ENCODE data around the gene RALGAPA2.

RALGAPA2 gene

DNA sequence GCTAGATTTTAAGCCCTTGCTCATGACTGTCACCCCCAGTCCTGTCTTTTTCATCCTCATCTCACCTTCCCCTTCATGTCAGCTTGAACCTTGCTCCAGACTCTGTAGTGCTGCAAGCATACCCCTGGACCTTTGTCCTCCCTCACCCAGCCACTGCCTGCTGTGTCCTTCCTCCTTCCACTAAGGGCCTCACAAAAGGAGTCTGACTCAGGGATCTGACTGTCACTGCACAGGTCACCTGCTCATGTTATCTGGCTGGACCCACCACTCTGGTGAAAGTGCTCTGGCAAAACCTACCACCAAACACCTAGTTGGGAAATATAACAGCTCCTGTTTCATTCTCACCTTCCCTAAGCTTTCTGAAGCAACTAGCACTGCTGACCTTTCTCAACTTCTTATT, 193.2 kb downstream of the RALGAPA2 start:
- Histone ChIP-seq H3K9ac (ENCODE audit: low read depth in 1 of 2, low read length in 2 of 2) (no peak overlapping the region), H3K27me3 (ENCODE audit: control insufficient read depth in 1 of 2, insufficient read depth in 2 of 2, low read length in 2 of 2) (no peaks in the 10 kb centered on the region), H3K9me3 (ENCODE audit: control insufficient read depth in 1 of 2, low read length in 2 of 2) (peaks cover 6 to 11% of the 10 kb centered on the region in 2 donors), H3K36me3 (ENCODE audit: control insufficient read depth in 1 of 2, insufficient read depth in 2 of 2, low read length in 2 of 2) (peaks cover 18 to 43% of the 10 kb centered on the region in 2 donors), H3K4me1 (ENCODE audit: control insufficient read depth in 1 of 2, insufficient read depth in 2 of 2, low read length in 2 of 2) (peaks cover 7 to 10% of the 10 kb centered on the region in 2 donors), H3K4me3 (ENCODE audit: low read depth in 1 of 2, low read length in 2 of 2) (no peak overlapping the region), H3K27ac (ENCODE audit: low read depth, low read length) (no peak overlapping the region)

DNA sequence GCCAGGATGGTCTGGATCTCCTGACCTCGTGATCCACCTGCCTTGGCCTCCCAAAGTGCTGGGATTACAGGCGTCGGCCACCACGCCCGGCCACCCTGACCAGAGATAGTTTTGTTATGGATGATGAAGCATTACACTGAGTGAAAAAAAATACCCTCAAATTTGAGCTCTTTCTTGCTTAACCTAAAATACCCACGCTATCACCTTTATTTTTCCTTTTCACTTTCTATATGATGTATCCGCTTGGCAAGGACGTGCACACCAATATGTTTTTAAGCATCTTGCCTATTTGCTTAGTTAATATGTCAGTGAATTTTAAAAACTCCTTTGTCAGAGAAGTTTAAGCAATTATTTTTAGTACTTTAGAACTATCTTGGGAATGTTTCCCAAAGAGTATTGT, 194.2 kb downstream of the RALGAPA2 start:
- Histone ChIP-seq H3K4me3 (ENCODE audit: low read depth in 1 of 2, low read length in 2 of 2) (no peak overlapping the region), H3K36me3 (ENCODE audit: control insufficient read depth in 1 of 2, insufficient read depth in 2 of 2, low read length in 2 of 2) (peaks cover 23 to 51% of the 10 kb centered on the region in 2 donors), H3K4me1 (ENCODE audit: control insufficient read depth in 1 of 2, insufficient read depth in 2 of 2, low read length in 2 of 2) (peaks cover 7 to 10% of the 10 kb centered on the region in 2 donors), H3K9me3 (ENCODE audit: control insufficient read depth in 1 of 2, low read length in 2 of 2) (peaks cover 11 to 16% of the 10 kb centered on the region in 2 donors), H3K27me3 (ENCODE audit: control insufficient read depth in 1 of 2, insufficient read depth in 2 of 2, low read length in 2 of 2) (no peaks in the 10 kb centered on the region), H3K9ac (ENCODE audit: low read depth in 1 of 2, low read length in 2 of 2) (no peak overlapping the region), H3K27ac (ENCODE audit: low read depth, low read length) (no peak overlapping the region)

DNA sequence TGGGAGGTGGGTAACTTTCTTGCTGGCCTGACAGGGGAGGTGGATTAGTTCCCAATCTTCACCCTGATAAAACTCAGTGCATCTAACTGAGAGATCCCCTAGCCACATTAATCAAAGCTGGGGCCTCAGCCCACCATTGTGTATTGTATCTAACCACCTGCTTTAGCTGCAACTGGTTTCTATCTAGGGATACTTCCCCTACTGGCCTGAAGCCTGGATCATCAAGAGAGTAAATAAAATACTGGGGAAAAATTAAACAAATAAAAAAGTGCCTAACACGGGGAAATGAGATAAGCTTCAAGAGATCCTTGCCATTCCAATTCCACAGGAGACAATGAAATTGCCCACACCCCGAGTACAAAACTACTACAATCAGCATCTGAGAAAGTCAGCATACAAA, 195.1 kb downstream of the RALGAPA2 start:
- no peak overlapping the region for H3K27ac ChIP-seq (ENCODE audit: low read depth, low read length)
- H3K4me1 ChIP-seq (ENCODE audit: control insufficient read depth in 1 of 2, insufficient read depth in 2 of 2, low read length in 2 of 2): peaks cover 7 to 10% of the 10 kb centered on the region in 2 donors
- no peak overlapping the region for H3K9ac ChIP-seq (ENCODE audit: low read depth in 1 of 2, low read length in 2 of 2)
- no peaks in the 10 kb centered on the region for H3K27me3 ChIP-seq (ENCODE audit: control insufficient read depth in 1 of 2, insufficient read depth in 2 of 2, low read length in 2 of 2)
- peaks cover 31 to 61% of the 10 kb centered on the region in 2 donors for H3K36me3 ChIP-seq (ENCODE audit: control insufficient read depth in 1 of 2, insufficient read depth in 2 of 2, low read length in 2 of 2)
- H3K9me3 ChIP-seq (ENCODE audit: control insufficient read depth in 1 of 2, low read length in 2 of 2): peaks cover 11 to 16% of the 10 kb centered on the region in 2 donors
- H3K4me3 ChIP-seq (ENCODE audit: low read depth in 1 of 2, low read length in 2 of 2): no peak overlapping the region

DNA sequence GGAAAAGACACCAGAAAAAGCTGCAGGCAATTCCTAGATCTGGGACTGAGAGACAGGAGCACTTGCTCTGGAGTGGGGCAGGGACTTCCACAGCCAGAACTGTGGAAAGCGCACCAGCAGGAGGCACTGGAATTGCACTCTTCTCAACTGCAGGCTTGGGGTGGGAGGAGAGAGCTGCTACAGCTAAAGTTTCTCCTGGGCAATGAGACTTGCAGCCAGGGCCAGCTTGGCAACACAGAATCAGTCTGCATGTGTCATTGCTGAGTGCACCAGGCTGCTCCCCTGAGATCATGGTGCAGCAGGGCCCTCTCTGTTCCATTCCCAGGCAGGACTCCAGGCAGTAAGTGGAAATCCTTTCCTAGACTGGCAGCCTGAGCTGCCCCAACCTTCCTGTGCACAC, 198.7 kb downstream of the RALGAPA2 start:
- no peaks in the 10 kb centered on the region for H3K27me3 ChIP-seq (ENCODE audit: control insufficient read depth in 1 of 2, insufficient read depth in 2 of 2, low read length in 2 of 2)
- no peak overlapping the region for H3K27ac ChIP-seq (ENCODE audit: low read depth, low read length)
- H3K9ac ChIP-seq (ENCODE audit: low read depth in 1 of 2, low read length in 2 of 2): no peak overlapping the region
- H3K4me1 ChIP-seq (ENCODE audit: control insufficient read depth in 1 of 2, insufficient read depth in 2 of 2, low read length in 2 of 2): no peaks in the 10 kb centered on the region
- H3K36me3 ChIP-seq (ENCODE audit: control insufficient read depth in 1 of 2, insufficient read depth in 2 of 2, low read length in 2 of 2): peaks cover 35 to 58% of the 10 kb centered on the region in 2 donors
- H3K9me3 ChIP-seq (ENCODE audit: control insufficient read depth in 1 of 2, low read length in 2 of 2): peaks cover 11 to 16% of the 10 kb centered on the region in 2 donors
- H3K4me3 ChIP-seq (ENCODE audit: low read depth in 1 of 2, low read length in 2 of 2): no peak overlapping the region

DNA sequence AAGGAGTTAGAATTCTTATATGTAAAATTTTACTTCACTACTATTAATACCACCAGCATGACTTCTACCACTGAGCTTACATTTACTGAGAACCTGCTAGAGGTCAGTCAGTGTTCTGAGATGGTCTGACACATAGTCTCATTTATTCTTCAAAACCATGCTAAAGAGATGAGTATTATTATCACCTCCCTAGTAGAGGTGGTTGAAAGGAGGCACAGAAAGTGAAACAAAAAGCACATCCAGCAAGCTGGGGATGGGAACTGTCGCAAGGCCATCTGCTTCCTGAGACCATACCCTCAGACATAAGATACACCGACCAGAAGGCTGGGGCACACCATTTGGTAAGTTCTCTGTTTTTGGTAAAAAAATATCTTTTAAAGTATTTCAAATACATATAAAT, 206.9 kb downstream of the RALGAPA2 start:
- Histone ChIP-seq H3K36me3 (ENCODE audit: control insufficient read depth in 1 of 2, insufficient read depth in 2 of 2, low read length in 2 of 2) (peaks cover 23 to 46% of the 10 kb centered on the region in 2 donors), H3K9ac (ENCODE audit: low read depth in 1 of 2, low read length in 2 of 2) (no peak overlapping the region)

DNA sequence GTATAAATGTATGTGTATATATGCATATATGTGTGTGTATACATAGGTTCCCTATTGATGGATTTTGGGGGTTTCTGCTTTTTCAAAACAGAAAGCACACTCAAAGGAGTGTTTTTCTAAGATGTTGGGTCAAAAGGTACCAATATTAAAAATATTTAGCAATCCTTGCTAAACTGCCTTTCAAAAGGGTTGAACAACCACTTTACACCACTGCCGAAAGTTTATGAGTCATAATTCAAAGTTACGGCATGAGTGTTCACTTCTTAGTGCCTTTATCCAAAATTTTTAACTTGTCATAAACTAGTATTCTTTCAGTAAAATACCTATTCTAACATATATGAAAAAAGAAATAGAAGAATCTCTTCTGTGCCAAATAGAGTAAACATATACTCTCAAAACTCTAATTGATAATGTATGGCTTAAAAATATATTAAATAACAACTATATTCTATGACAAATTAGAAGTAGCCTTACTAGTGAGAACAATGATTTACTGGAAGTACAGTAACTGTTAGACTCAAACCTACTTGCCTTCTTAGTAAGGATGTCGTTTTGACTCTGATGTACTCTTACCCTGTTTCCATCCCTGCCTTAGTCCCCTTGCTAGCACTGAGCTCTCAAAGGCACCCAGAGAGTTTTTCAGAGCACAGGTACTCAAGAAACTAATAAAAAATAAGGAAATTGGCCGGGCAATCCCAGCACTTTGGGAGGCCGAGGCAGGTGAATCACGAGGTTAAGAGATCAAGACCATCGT, 208.5 kb downstream of the RALGAPA2 start:
- Histone ChIP-seq H3K9me3 (ENCODE audit: control insufficient read depth in 1 of 2, low read length in 2 of 2) (no peaks in the 10 kb centered on the region), H3K4me1 (ENCODE audit: control insufficient read depth in 1 of 2, insufficient read depth in 2 of 2, low read length in 2 of 2) (no peaks in the 10 kb centered on the region), H3K36me3 (ENCODE audit: control insufficient read depth in 1 of 2, insufficient read depth in 2 of 2, low read length in 2 of 2) (peaks cover 23 to 55% of the 10 kb centered on the region in 2 donors), H3K27me3 (ENCODE audit: control insufficient read depth in 1 of 2, insufficient read depth in 2 of 2, low read length in 2 of 2) (no peaks in the 10 kb centered on the region), H3K4me3 (ENCODE audit: low read depth in 1 of 2, low read length in 2 of 2) (no peak overlapping the region), H3K27ac (ENCODE audit: low read depth, low read length) (no peak overlapping the region), H3K9ac (ENCODE audit: low read depth in 1 of 2, low read length in 2 of 2) (no peak overlapping the region)

More for the DNA sequence above, 206.9 kb downstream of the RALGAPA2 start:
- Histone ChIP-seq H3K9me3 (ENCODE audit: control insufficient read depth in 1 of 2, low read length in 2 of 2) (no peaks in the 10 kb centered on the region), H3K27ac (ENCODE audit: low read depth, low read length) (no peak overlapping the region), H3K27me3 (ENCODE audit: control insufficient read depth in 1 of 2, insufficient read depth in 2 of 2, low read length in 2 of 2) (no peaks in the 10 kb centered on the region), H3K4me3 (ENCODE audit: low read depth in 1 of 2, low read length in 2 of 2) (no peak overlapping the region), H3K4me1 (ENCODE audit: control insufficient read depth in 1 of 2, insufficient read depth in 2 of 2, low read length in 2 of 2) (no peaks in the 10 kb centered on the region)

DNA sequence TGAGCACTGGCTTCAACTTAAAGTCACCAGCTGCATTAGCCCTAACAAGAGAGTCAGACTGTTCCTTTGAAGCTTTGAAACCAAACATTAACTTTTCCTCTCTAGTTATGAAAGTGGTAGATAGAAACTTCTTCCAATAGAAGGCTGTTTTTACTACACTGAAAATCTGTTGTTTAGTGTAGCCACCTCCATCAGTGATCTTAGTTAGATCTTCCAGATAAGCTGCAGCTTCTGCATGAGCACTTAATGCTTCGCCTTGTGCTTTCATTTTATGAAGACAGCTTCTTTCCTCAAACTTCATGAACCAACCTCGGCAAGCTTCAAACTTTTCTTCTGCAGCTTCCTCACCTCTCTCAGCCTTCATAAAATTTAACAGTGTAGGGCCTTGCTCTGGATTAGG, 211.3 kb downstream of the RALGAPA2 start:
- Histone ChIP-seq H3K9ac (ENCODE audit: low read depth in 1 of 2, low read length in 2 of 2) (no peak overlapping the region), H3K9me3 (ENCODE audit: control insufficient read depth in 1 of 2, low read length in 2 of 2) (no peaks in the 10 kb centered on the region), H3K27me3 (ENCODE audit: control insufficient read depth in 1 of 2, insufficient read depth in 2 of 2, low read length in 2 of 2) (no peaks in the 10 kb centered on the region), H3K4me3 (ENCODE audit: low read depth in 1 of 2, low read length in 2 of 2) (no peak overlapping the region), H3K4me1 (ENCODE audit: control insufficient read depth in 1 of 2, insufficient read depth in 2 of 2, low read length in 2 of 2) (peaks cover 0 to 8% of the 10 kb centered on the region in 2 donors), H3K27ac (ENCODE audit: low read depth, low read length) (no peak overlapping the region), H3K36me3 (ENCODE audit: control insufficient read depth in 1 of 2, insufficient read depth in 2 of 2, low read length in 2 of 2) (peaks cover 19 to 66% of the 10 kb centered on the region in 2 donors)

DNA sequence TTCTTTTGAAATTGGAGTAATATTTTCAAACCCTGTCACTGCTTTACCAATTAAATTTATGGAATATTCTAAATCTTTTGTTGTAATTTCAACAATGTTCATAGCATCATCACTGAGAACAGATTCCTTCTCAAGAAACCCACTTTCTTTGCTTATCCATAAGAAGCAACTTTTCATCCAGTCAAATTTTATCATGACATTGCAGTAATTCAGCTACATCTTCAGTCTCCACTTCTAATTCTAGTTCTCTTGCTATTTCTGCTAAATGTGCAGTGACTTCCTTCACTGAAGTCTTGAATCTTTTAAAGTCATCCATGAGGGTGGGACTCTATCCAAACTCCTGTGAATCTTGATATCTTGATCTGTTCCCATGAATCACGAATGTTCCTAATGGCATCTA, 212.1 kb downstream of the RALGAPA2 start:
- H3K4me3 ChIP-seq (ENCODE audit: low read depth in 1 of 2, low read length in 2 of 2): no peak overlapping the region
- peaks cover 0 to 8% of the 10 kb centered on the region in 2 donors for H3K4me1 ChIP-seq (ENCODE audit: control insufficient read depth in 1 of 2, insufficient read depth in 2 of 2, low read length in 2 of 2)
- peaks cover 19 to 66% of the 10 kb centered on the region in 2 donors for H3K36me3 ChIP-seq (ENCODE audit: control insufficient read depth in 1 of 2, insufficient read depth in 2 of 2, low read length in 2 of 2)
- H3K27ac ChIP-seq (ENCODE audit: low read depth, low read length): no peak overlapping the region
- H3K9ac ChIP-seq (ENCODE audit: low read depth in 1 of 2, low read length in 2 of 2): no peak overlapping the region
- H3K9me3 ChIP-seq (ENCODE audit: control insufficient read depth in 1 of 2, low read length in 2 of 2): no peaks in the 10 kb centered on the region
- H3K27me3 ChIP-seq (ENCODE audit: control insufficient read depth in 1 of 2, insufficient read depth in 2 of 2, low read length in 2 of 2): no peaks in the 10 kb centered on the region

DNA sequence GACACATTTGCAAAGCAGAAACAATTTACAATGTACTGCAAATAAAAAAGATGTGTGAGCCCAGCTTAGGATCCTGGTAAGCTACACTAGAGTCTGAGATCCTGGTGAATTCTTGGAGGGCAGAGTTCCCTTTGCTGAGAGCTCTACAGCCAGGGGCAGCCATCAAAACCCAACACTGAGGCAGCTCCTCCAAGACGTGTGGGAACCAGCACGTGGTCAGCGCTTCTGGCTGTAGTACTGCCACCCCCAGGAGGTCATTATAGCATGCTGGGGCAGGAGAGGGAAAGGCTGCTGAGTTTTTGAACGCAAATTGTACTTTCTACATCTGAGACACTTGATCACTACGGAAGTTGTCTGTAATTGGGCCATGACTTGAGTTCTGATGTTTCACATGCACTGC, 213.0 kb downstream of the RALGAPA2 start:
- H3K4me1 ChIP-seq (ENCODE audit: control insufficient read depth in 1 of 2, insufficient read depth in 2 of 2, low read length in 2 of 2): peaks cover 0 to 8% of the 10 kb centered on the region in 2 donors
- H3K9me3 ChIP-seq (ENCODE audit: control insufficient read depth in 1 of 2, low read length in 2 of 2): no peaks in the 10 kb centered on the region
- H3K27me3 ChIP-seq (ENCODE audit: control insufficient read depth in 1 of 2, insufficient read depth in 2 of 2, low read length in 2 of 2): no peaks in the 10 kb centered on the region
- H3K9ac ChIP-seq (ENCODE audit: low read depth in 1 of 2, low read length in 2 of 2): no peak overlapping the region
- peaks cover 22 to 70% of the 10 kb centered on the region in 2 donors for H3K36me3 ChIP-seq (ENCODE audit: control insufficient read depth in 1 of 2, insufficient read depth in 2 of 2, low read length in 2 of 2)
- no peak overlapping the region for H3K4me3 ChIP-seq (ENCODE audit: low read depth in 1 of 2, low read length in 2 of 2)
- no peak overlapping the region for H3K27ac ChIP-seq (ENCODE audit: low read depth, low read length)

DNA sequence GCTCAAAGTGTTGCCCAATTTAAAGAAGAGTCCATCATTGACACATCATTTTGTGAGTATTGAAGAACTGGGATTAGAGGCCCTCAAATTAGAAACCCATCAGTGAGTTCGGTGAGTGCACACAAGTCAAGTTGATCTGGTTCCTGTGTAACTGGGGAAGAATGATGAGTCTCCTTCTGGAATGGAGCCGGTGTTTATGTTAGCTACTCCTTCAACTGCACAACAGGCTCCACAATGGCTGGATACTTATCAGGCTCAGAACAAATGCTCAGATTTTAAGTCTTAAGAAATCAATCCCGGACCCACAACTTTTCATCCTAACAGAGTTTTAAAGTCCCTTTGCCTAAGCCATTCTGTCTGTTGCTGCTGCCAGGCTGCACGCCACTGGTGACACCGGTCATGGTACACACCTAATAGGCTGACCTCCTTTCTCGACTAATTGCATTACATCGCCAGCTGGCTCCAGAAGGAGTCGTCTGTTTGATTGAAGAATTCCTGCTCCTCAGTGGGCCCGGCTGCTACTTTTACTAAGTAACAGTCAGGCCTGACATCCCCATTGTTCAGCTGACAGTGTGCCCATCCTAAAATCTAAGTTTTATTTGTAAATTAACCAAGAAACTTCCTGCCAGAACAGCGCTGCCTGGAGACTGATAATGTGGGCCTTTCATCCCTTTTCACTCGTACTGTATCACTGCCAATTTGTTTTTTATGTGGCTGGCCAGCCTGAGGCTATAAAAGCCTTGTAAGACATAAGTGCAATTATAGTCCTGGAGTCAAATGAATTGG, 214.2 kb downstream of the RALGAPA2 start:
- H3K9me3 ChIP-seq (ENCODE audit: control insufficient read depth in 1 of 2, low read length in 2 of 2): no peaks in the 10 kb centered on the region
- H3K4me3 ChIP-seq (ENCODE audit: low read depth in 1 of 2, low read length in 2 of 2): no peak overlapping the region
- no peak overlapping the region for H3K27ac ChIP-seq (ENCODE audit: low read depth, low read length)
- H3K27me3 ChIP-seq (ENCODE audit: control insufficient read depth in 1 of 2, insufficient read depth in 2 of 2, low read length in 2 of 2): no peaks in the 10 kb centered on the region
- H3K36me3 ChIP-seq (ENCODE audit: control insufficient read depth in 1 of 2, insufficient read depth in 2 of 2, low read length in 2 of 2): peaks cover 24 to 71% of the 10 kb centered on the region in 2 donors
- H3K4me1 ChIP-seq (ENCODE audit: control insufficient read depth in 1 of 2, insufficient read depth in 2 of 2, low read length in 2 of 2): peaks cover 0 to 8% of the 10 kb centered on the region in 2 donors
- H3K9ac ChIP-seq (ENCODE audit: low read depth in 1 of 2, low read length in 2 of 2): no peak overlapping the region

Measured in duodenal mucosa (tissue), 2 donors.